ENCODE measurements around the gene SARS2.

Gene SARS2

DNA sequence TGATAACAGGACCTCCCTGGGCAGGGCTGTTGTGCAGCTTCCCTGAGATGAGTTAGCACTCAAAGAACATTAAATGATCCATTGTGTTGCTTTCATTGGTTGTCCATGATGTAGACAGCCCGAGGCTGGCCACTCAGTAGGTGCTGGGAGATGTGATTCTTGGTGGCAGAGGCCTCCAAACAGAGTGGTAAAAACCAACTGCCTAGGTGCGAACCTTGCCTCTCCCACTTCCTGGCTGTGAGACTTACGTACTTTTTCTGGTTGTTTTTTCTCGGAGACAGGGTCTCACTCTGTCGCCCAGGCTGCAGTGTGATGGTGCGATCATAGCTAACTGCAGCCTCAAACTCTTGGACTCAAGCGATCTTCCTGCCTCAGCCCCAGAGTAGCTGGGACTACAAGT lies 6.2 kb downstream of the SARS2 start:
- Histone ChIP-seq H3K27ac (ENCODE audit: poor library complexity, severe bottlenecking) (no peak overlapping the region), H3K4me3 (ENCODE audit: severe bottlenecking) (no peak overlapping the region), H3K36me3 (ENCODE audit: low read depth) (peaks cover 32% of the 10 kb centered on the region), H3K9me3 (ENCODE audit: severe bottlenecking) (no peaks in the 10 kb centered on the region), H3K27me3 (ENCODE audit: insufficient read depth, poor library complexity, severe bottlenecking) (no peaks in the 10 kb centered on the region), H3K4me1 (ENCODE audit: insufficient read depth, poor library complexity, severe bottlenecking) (no peaks in the 10 kb centered on the region)
- no peak for DNase-seq (ENCODE audit: low spot score)
- TF ChIP-seq, protein P1, sequence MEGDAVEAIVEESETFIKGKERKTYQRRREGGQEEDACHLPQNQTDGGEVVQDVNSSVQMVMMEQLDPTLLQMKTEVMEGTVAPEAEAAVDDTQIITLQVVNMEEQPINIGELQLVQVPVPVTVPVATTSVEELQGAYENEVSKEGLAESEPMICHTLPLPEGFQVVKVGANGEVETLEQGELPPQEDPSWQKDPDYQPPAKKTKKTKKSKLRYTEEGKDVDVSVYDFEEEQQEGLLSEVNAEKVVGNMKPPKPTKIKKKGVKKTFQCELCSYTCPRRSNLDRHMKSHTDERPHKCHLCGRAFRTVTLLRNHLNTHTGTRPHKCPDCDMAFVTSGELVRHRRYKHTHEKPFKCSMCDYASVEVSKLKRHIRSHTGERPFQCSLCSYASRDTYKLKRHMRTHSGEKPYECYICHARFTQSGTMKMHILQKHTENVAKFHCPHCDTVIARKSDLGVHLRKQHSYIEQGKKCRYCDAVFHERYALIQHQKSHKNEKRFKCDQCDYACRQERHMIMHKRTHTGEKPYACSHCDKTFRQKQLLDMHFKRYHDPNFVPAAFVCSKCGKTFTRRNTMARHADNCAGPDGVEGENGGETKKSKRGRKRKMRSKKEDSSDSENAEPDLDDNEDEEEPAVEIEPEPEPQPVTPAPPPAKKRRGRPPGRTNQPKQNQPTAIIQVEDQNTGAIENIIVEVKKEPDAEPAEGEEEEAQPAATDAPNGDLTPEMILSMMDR (IDR thresholded peaks at IDR 0.05; ENCODE audit: poor library complexity, severe bottlenecking) = no peak
- ATAC-seq (ENCODE audit: low read depth) = no peak

DNA sequence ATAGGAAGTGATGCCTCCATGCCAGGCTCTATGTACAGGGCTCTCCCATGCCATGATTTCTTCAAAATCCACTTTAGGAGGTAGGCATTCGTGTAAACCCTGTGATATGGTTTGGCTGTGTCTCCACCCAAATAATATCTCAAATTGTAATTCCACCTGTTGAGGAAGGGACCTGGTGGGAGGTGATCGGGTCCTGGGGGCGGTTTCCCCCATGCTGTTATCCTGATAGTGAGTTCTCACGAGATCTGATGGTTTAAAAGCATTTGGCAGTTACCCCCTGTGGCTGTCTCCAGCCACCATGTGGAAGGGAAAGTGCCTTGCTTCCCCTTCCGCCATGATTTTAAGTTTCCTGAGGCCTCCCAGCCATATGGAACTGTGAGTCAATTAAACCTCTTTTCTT lies 8.1 kb downstream of the SARS2 start:
- Histone ChIP-seq H3K27ac (ENCODE audit: poor library complexity, severe bottlenecking) (no peak overlapping the region), H3K36me3 (ENCODE audit: low read depth) (peaks cover 21% of the 10 kb centered on the region), H3K9me3 (ENCODE audit: severe bottlenecking) (no peaks in the 10 kb centered on the region), H3K4me3 (ENCODE audit: severe bottlenecking) (no peak overlapping the region), H3K27me3 (ENCODE audit: insufficient read depth, poor library complexity, severe bottlenecking) (no peaks in the 10 kb centered on the region), H3K4me1 (ENCODE audit: insufficient read depth, poor library complexity, severe bottlenecking) (no peaks in the 10 kb centered on the region)
- TF ChIP-seq, protein P1 (IDR thresholded peaks at IDR 0.05; ENCODE audit: poor library complexity, severe bottlenecking) = no peak
- no peak for ATAC-seq (ENCODE audit: low read depth)
- DNase-seq (ENCODE audit: low spot score) = no peak

DNA sequence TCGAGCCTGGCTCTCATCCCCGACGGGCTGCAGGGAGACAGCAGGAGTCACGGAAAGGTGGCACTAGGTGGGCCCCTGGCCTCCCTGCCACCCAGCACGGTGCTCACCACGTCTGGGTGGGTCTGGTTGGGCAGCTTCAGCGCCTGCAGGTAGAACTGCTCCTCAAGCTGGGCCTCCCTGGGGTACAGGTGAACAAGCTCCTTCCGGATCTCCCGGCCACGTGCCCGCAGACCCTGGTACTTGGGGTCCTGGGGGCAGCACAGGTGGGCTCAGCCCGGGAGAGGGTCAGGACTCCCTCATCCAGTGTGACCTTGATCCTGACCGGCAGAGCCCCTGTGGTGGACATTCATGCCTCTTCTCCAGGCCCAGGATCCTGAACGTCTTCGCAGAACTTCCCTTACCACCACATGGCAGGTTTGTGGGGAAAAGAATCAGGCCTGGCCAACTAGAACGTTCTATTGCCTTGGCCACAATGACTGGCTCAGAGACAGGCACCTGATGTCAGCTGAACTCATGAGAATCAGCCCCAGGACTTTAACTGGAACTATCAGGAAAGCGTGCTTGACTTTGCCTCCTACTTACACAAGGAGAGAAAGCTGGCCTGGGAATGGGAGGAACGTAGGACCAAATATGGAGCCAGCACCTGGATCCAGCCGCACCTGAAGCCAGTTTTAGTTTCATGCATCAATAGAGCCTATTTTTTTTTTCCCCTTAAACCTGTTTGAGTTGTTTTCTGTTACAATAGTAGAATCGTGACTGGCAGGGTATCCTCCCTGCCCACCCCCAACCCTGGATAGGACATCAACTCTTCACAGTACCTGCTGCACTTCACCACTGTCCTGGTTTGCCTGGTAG lies 8.9 kb downstream of the SARS2 start:
- Histone ChIP-seq H3K4me1 (ENCODE audit: insufficient read depth, poor library complexity, severe bottlenecking) (no peaks in the 10 kb centered on the region), H3K27me3 (ENCODE audit: insufficient read depth, poor library complexity, severe bottlenecking) (no peaks in the 10 kb centered on the region), H3K9me3 (ENCODE audit: severe bottlenecking) (no peaks in the 10 kb centered on the region), H3K36me3 (ENCODE audit: low read depth) (peaks cover 21% of the 10 kb centered on the region), H3K4me3 (ENCODE audit: severe bottlenecking) (no peak overlapping the region), H3K27ac (ENCODE audit: poor library complexity, severe bottlenecking) (no peak overlapping the region)
- TF ChIP-seq, protein P1 (IDR thresholded peaks at IDR 0.05; ENCODE audit: poor library complexity, severe bottlenecking) = no peak
- no peak for ATAC-seq (ENCODE audit: low read depth)
- DNase-seq (ENCODE audit: low spot score) = no peak

DNA sequence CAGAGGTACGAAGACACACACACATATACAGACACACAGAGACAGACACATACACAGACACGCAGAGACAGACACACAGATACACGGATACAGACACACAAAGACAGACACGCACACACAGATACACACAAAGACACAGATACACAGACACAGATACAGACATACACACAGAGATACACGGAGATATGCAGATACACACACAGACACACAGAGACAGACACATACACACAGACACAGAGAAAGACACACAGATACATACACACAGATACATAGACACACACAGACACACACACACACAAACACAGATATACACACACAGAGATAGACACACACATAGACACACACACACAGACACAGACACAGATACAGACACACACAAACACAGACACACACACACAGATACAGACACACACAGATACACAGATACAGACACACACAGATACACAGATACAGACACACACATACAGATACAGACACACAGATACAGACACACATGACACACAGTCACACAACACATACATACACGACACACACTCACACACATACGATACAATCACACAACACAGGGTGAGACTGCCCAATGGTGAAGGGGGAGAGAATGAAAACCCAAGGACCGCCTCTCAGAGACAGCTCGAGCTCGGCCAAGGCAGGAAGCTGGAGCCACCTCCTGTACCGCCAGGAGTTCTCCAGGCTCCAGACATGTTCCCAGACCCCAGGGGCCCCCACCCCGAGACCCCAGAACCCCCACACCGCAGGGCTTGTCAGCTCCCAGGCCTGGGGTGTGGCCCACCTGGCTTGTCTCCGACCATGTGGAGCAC lies 9.8 kb downstream of the SARS2 start:
- TF ChIP-seq, protein P1 (IDR thresholded peaks at IDR 0.05; ENCODE audit: poor library complexity, severe bottlenecking) = no peak
- ATAC-seq (ENCODE audit: low read depth) (no peak), DNase-seq (ENCODE audit: low spot score) (no peak)
- Histone ChIP-seq H3K9me3 (ENCODE audit: severe bottlenecking) (no peaks in the 10 kb centered on the region), H3K27ac (ENCODE audit: poor library complexity, severe bottlenecking) (no peak overlapping the region), H3K36me3 (ENCODE audit: low read depth) (peaks cover 21% of the 10 kb centered on the region), H3K27me3 (ENCODE audit: insufficient read depth, poor library complexity, severe bottlenecking) (no peaks in the 10 kb centered on the region), H3K4me1 (ENCODE audit: insufficient read depth, poor library complexity, severe bottlenecking) (no peaks in the 10 kb centered on the region), H3K4me3 (ENCODE audit: severe bottlenecking) (no peak overlapping the region)

Data from RWPE2 (cell line).